K562 (cell line): ENCODE results near the gene MGRN1. TPM values are rescaled to one million over a fixed set of nuclear protein-coding genes. Genes with fewer than 3 reads are reported as not detected.

Experiments
- BCLAF1 ChIP-seq, 2 experiments: fragments of 450-650 bp in 1 of 2; IDR thresholded peaks; 2 replicates each; pipeline ENCODE4 v1.6.1; 2011 to 2017; ENCODE audit warnings: low read depth in 2 of 2, antibody characterized with exemption in 1 of 2, borderline replicate concordance in 1 of 2, low read length in 1 of 2, mild to moderate bottlenecking in 1 of 2, mixed read lengths in 1 of 2; ENCODE audit not compliant: control insufficient read depth in 1 of 2
- BDP1 ChIP-seq: IDR thresholded peaks from 3 replicates; pipeline ENCODE4 v1.6.1; 2011; ENCODE audit not compliant: insufficient read length, insufficient read depth
- CSDE1 ChIP-seq, 2 experiments: fragments of 450-650 bp; IDR thresholded peaks; 2 replicates each; pipeline ENCODE4 v1.6.1; 2016; ENCODE audit warnings: mild to moderate bottlenecking in 1 of 2
- EHMT2 ChIP-seq: fragments of 450-650 bp; IDR thresholded peaks from 2 replicates; pipeline ENCODE4 v1.6.1; 2018; ENCODE audit warnings: antibody characterized with exemption
- FOSL1 ChIP-seq: fragments of 200-800 bp; sonication (Bioruptor generic); conservative IDR thresholded peaks from 2 replicates; pipeline ENCODE4 v1.6.1; 2016; ENCODE audit warnings: missing genetic modification characterization, missing compliant biosample characterization
- FOXA3 ChIP-seq, 2 experiments: fragments of 450-650 bp in 1 of 2; sonication (generic) in 1 of 2; formaldehyde crosslinking; IDR thresholded peaks in 1 of 2; conservative IDR thresholded peaks in 1 of 2; 2 replicates each; pipeline versions ENCODE4 v1.4.0 to v1.8.0; 2020 to 2022; ENCODE audit warnings: mild to moderate bottlenecking in 2 of 2, missing genetic modification reagents in 1 of 2
- HOMEZ ChIP-seq: fragments of 250-450 bp; sonication (Bioruptor Pico); IDR thresholded peaks from 2 replicates; pipeline ENCODE4 v1.4.0; 2020; ENCODE audit warnings: mild to moderate bottlenecking, moderate library complexity
- NKRF ChIP-seq: fragments of 450-650 bp; IDR thresholded peaks from 2 replicates; pipeline ENCODE4 v1.6.1; 2016; ENCODE audit warnings: borderline replicate concordance
- PHF8 ChIP-seq: fragments of 200-600 bp; sonication (generic); IDR thresholded peaks from 2 replicates; pipeline ENCODE4 v1.6.1; 2012; ENCODE audit warnings: mixed run types, mild to moderate bottlenecking, inconsistent platforms, low read length, moderate library complexity, borderline replicate concordance
- PTBP1 ChIP-seq: fragments of 200-400 bp; formaldehyde crosslinking; IDR thresholded peaks from 2 replicates; pipeline ENCODE4 v1.6.1; 2017; ENCODE audit warnings: low read depth, low read length
- SNAPC5 ChIP-seq: fragments of 250-450 bp; sonication (Bioruptor Pico); IDR thresholded peaks from 2 replicates; pipeline ENCODE4 v1.8.0; 2021; ENCODE audit warnings: moderate library complexity, mild to moderate bottlenecking, inconsistent platforms
- ZBTB17 ChIP-seq: fragments of 450-650 bp; formaldehyde crosslinking; IDR thresholded peaks from 2 replicates; pipeline ENCODE4 v1.4.0; 2020; ENCODE audit warnings: mild to moderate bottlenecking
- ZNF23 ChIP-seq: fragments of 250-450 bp; sonication (Bioruptor Pico); IDR thresholded peaks from 2 replicates; pipeline ENCODE4 v1.4.0; 2020; ENCODE audit warnings: mild to moderate bottlenecking
- ZNF778 ChIP-seq: fragments of 450-650 bp; formaldehyde crosslinking; IDR thresholded peaks from 2 replicates; pipeline ENCODE4 v1.4.0; 2020; ENCODE audit warnings: mild to moderate bottlenecking, moderate library complexity
- ZSCAN32 ChIP-seq: fragments of 450-650 bp; formaldehyde crosslinking; IDR thresholded peaks from 2 replicates; pipeline ENCODE4 v1.4.0; 2020; ENCODE audit warnings: mild to moderate bottlenecking, moderate library complexity
- polyA plus RNA-seq, 8 experiments: library from polyadenylated mRNA; depleted of rRNA in 4 of 8; stranded (reverse) in 5 of 8; unstranded in 3 of 8; fragments of >200 nt; fragmentation: Nextera tagmentation in 2 of 8; fragmentation: Illumina TruSeq in 1 of 8; extraction: Ambion mirVana in 2 of 8; extraction: Trizol in 1 of 8; gene quantifications; 2 replicates each; pipeline versions ENCODE4 v1.2.1 to v1.2.3, GENCODE V29; 2011 to 2014; ENCODE audit warnings: inconsistent platforms in 1 of 8, missing spikeins in 1 of 8
- total RNA-seq, 7 experiments: library from RNA; depleted of rRNA in 6 of 7; stranded (reverse); fragments of >200 nt in 6 of 7; fragmentation: Illumina TruSeq in 2 of 7; extraction: Trizol in 2 of 7; gene quantifications; 2 replicates each; pipeline versions ENCODE4 v1.2.1 to v1.2.3, GENCODE V29; 2011 to 2021; ENCODE audit warnings: low replicate concordance in 1 of 7

The MGRN1 gene
- total and polyA plus RNA-seq, 9 of the 15 experiments (the other 6 are each of a cell fraction or from before 2014, with no cell fraction given) = 0.15 to 37.9 (median 6.0) TPM

GRCh38 chr16:4624827-4625559 is 367 bp downstream of the MGRN1 start (continued):
- TF ChIP-seq ZNF23 (CRISPR knock-in tag) (no peak), ZBTB17 (peak; percentile 62; the same call in 1 of the 2 replicates), BDP1 (no peak), ZSCAN32 (CRISPR knock-in tag) (0 out of 2 replicates have a peak, but pooled peaks have one; percentile 18), BCLAF1 (IDR thresholded peaks at IDR 0.05; ENCODE audit: borderline replicate concordance in 1 of 2, control insufficient read depth in 1 of 2, low read depth in 2 of 2, low read length in 1 of 2) (no peak), SNAPC5 (no peak), HOMEZ (no peak), NKRF (no peak), FOSL1 (tag) (no peak), FOXA3 (CRISPR knock-in tag; conservative IDR thresholded peaks at IDR 0.05 in 1 of 2, IDR thresholded peaks at IDR 0.05 in 1 of 2) (no peak), PHF8 (peak; percentile 96), EHMT2 (no peak), CSDE1 (IDR thresholded peaks at IDR 0.05) (no peak), ZNF778 (CRISPR knock-in tag) (no peak), PTBP1 (no peak)
